ENCODE measurements around the gene NRXN3. TPM values are rescaled to one million over a fixed set of nuclear protein-coding genes. Genes with fewer than 3 reads are reported as not detected.

NRXN3 gene
- total RNA-seq, 1 experiment from 2014 or later, result not detected

DNA sequence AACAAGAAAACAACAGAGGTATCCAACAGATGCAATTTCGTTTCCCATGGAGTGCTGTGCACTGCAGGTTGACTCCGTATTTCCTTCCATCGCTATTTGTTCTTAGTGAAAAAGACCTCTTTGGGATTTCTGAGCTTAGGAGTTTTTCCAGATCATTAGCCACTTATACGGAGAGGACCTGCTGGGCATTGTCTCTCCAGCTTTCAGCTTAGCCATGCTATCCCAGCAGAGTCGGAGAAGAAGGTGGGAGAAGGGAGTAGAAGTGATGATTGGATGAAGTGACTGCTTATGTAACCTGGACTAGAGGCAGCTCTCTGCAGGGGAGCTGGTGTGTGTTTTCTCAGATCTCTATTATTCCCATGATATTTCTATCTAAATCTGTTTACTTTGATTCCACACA lies 1303.5 kb downstream of the NRXN3 start:
- Mint-ChIP-seq H3K4me3 (ENCODE audit: low read depth, unreplicated experiment) (no peak overlapping the region), H3K27me3 (ENCODE audit: unreplicated experiment) (peaks cover 10% of the 10 kb centered on the region), H3K36me3 (ENCODE audit: insufficient read depth, unreplicated experiment) (no peaks in the 10 kb centered on the region), H3K4me1 (ENCODE audit: low read depth, unreplicated experiment) (no peaks in the 10 kb centered on the region), H3K9me3 (ENCODE audit: low read depth, unreplicated experiment) (peaks cover 12% of the 10 kb centered on the region), H3K27ac (ENCODE audit: unreplicated experiment) (no peak overlapping the region)
- BruUV-seq (replicated peaks), result no TSS peak
- CTCF ChIA-PET, result no interaction called here
- intact Hi-C loops (cut with micrococcal nuclease; ENCODE audit: unreplicated experiment), result no loop called here
- no peak for DNase-seq
- no peak for TF ChIP-seq CTCF (IDR thresholded peaks at IDR 0.05; ENCODE audit: unreplicated experiment)

DNA sequence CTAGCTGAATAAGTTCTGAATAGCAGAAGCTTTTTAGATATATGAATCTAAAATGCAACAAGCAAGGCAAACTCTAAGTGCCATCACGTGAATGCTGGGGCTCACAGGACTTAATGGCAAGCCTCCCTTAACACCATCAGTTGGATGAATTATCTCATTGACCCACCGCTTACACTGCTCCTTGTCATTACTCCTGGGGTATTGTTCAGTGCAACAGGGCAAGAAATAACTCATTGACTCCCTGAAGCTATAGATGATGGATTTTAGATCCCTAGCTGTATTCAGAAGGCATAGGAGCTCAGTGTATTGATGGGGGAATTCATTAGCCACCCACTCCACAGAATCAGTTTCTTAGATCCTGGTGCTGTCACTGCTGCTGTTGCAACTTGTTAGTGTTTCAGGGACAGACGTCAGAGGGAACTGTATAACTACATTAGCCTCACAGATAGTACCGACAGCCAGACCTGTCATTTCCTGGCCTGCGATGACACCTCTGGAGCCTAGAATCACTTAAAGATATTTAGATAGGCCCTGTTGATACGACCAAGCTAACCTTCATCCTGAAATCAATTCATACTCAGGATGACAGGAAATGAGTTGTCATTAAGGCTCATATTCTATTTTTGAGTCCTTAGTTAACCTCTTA lies 1305.8 kb downstream of the NRXN3 start:
- H3K27me3 Mint-ChIP-seq (ENCODE audit: unreplicated experiment), result peaks cover 9% of the 10 kb centered on the region
- intact Hi-C loops (cut with micrococcal nuclease; ENCODE audit: unreplicated experiment), result no loop called here
- H3K36me3 Mint-ChIP-seq (ENCODE audit: insufficient read depth, unreplicated experiment), result no peaks in the 10 kb centered on the region
- H3K4me1 Mint-ChIP-seq (ENCODE audit: low read depth, unreplicated experiment), result no peaks in the 10 kb centered on the region
- peaks cover 9% of the 10 kb centered on the region for H3K9me3 Mint-ChIP-seq (ENCODE audit: low read depth, unreplicated experiment)
- no peak overlapping the region for H3K27ac Mint-ChIP-seq (ENCODE audit: unreplicated experiment)
- no TSS peak for BruUV-seq (replicated peaks)
- H3K4me3 Mint-ChIP-seq (ENCODE audit: low read depth, unreplicated experiment), result no peak overlapping the region
- no peak for DNase-seq
- no peak for TF ChIP-seq CTCF (IDR thresholded peaks at IDR 0.05; ENCODE audit: unreplicated experiment)
- CTCF ChIA-PET, result no interaction called here

DNA sequence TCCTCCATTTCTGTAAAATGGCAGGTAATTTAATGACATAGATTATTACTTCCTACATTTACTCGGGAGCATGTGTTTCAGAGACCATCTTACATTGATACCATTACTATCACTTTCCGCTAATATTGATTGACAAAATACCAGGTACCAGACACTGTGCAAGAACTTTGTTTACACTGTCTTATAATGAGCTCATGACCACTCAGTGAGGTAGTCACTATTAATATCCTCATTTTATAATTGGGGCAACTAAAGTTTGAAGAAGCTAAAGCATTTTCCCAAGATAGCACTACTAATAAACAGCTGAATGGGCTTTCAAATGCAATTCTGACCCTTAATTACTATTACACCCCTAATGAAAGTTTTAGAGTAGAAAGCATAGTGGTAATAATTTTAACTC lies 1306.4 kb downstream of the NRXN3 start:
- Mint-ChIP-seq H3K27me3 (ENCODE audit: unreplicated experiment) (peaks cover 3% of the 10 kb centered on the region), H3K27ac (ENCODE audit: unreplicated experiment) (no peak overlapping the region), H3K36me3 (ENCODE audit: insufficient read depth, unreplicated experiment) (no peaks in the 10 kb centered on the region), H3K9me3 (ENCODE audit: low read depth, unreplicated experiment) (peaks cover 9% of the 10 kb centered on the region), H3K4me3 (ENCODE audit: low read depth, unreplicated experiment) (no peak overlapping the region), H3K4me1 (ENCODE audit: low read depth, unreplicated experiment) (no peaks in the 10 kb centered on the region)
- intact Hi-C loops (cut with micrococcal nuclease; ENCODE audit: unreplicated experiment), result no loop called here
- BruUV-seq (replicated peaks), result no TSS peak
- no peak for TF ChIP-seq CTCF (IDR thresholded peaks at IDR 0.05; ENCODE audit: unreplicated experiment)
- DNase-seq, result no peak
- CTCF ChIA-PET, result no interaction called here

- CTCF ChIA-PET, result no interaction called here
Observed at GRCh38 chr14:79480212-79480611, 1310.0 kb downstream of the NRXN3 start.

More at GRCh38 chr14:79480212-79480611, 1310.0 kb downstream of the NRXN3 start:
- DNase-seq, result no peak
- Mint-ChIP-seq H3K9me3 (ENCODE audit: low read depth, unreplicated experiment) (peaks cover 6% of the 10 kb centered on the region), H3K36me3 (ENCODE audit: insufficient read depth, unreplicated experiment) (no peaks in the 10 kb centered on the region), H3K4me1 (ENCODE audit: low read depth, unreplicated experiment) (peaks cover 6% of the 10 kb centered on the region), H3K27me3 (ENCODE audit: unreplicated experiment) (no peaks in the 10 kb centered on the region), H3K27ac (ENCODE audit: unreplicated experiment) (no peak overlapping the region), H3K4me3 (ENCODE audit: low read depth, unreplicated experiment) (no peak overlapping the region)
- BruUV-seq (replicated peaks), result no TSS peak
- TF ChIP-seq CTCF (IDR thresholded peaks at IDR 0.05; ENCODE audit: unreplicated experiment), result no peak
- intact Hi-C loops (cut with micrococcal nuclease; ENCODE audit: unreplicated experiment), result no loop called here
